H1 (cell line): ENCODE measurements around the gene SLC66A3. TPM values are rescaled to one million over a fixed set of nuclear protein-coding genes. Genes with fewer than 3 reads are reported as not detected.

Source experiments
- CTCF ChIA-PET: fragments of 300-600 bp; sonication (Branson Sonifier 250); formaldehyde crosslinking; loops from one replicate; lab custom pipeline; 2021; ENCODE audit not compliant: partially characterized antibody; lab: Charles Lee
- POLR2A ChIA-PET: fragments of 300-600 bp; sonication (Branson Sonifier 250); formaldehyde crosslinking; loops from one replicate; lab custom pipeline; 2021; ENCODE audit warnings: inconsistent platforms; ENCODE audit not compliant: partially characterized antibody; lab: Charles Lee
- DNase-seq, 2 experiments: peaks; one replicate each; pipeline versions ENCODE4 v3.0.0 to v3.0.0-alpha.2; 2010 to 2022; ENCODE audit warnings: low spot score in 2 of 2, low read depth in 1 of 2, mixed read lengths in 1 of 2
- FAIRE-seq: peaks from 2 replicates; lab custom pipeline; 2011; peaks lifted over from hg19 to GRCh38; lab: Jason Lieb, UNC
- H2AFZ ChIP-seq: 2 replicates; pipeline ENCODE4 v1.8.1; 2012; ENCODE audit warnings: low read length, inconsistent platforms
- H2AK5ac ChIP-seq: 2 replicates; pipeline ENCODE4 v1.6.1; 2013; ENCODE audit warnings: low read depth, low read length
- H2BK120ac ChIP-seq: replicated peaks from 2 replicates; pipeline ENCODE3; 2013; ENCODE audit warnings: low read depth, low read length, inconsistent platforms
- H2BK12ac ChIP-seq: 2 replicates; pipeline ENCODE4 v1.6.1; 2013; ENCODE audit warnings: low read depth, low read length
- H2BK15ac ChIP-seq: 2 replicates; pipeline ENCODE4 v1.6.1; 2013; ENCODE audit warnings: low read length
- H2BK20ac ChIP-seq: 2 replicates; pipeline ENCODE4 v1.6.1; 2013; ENCODE audit warnings: low read length
- H2BK5ac ChIP-seq: 2 replicates; pipeline ENCODE4 v1.6.1; 2013; ENCODE audit warnings: low read depth, low read length
- H3K14ac ChIP-seq: 2 replicates; pipeline ENCODE4 v1.6.1; 2013; ENCODE audit warnings: inconsistent platforms; ENCODE audit not compliant: insufficient read length
- H3K18ac ChIP-seq: 2 replicates; pipeline ENCODE4 v1.6.1; 2013; ENCODE audit warnings: low read length; ENCODE audit errors: extremely low read depth
- H3K23ac ChIP-seq: 2 replicates; pipeline ENCODE4 v1.6.1; 2013; ENCODE audit warnings: inconsistent platforms; ENCODE audit not compliant: insufficient read length
- H3K23me2 ChIP-seq: 2 replicates; pipeline ENCODE4 v1.6.1; 2013; ENCODE audit warnings: low read depth, low read length
- H3K27ac ChIP-seq: 2 replicates; pipeline ENCODE4 v1.6.1; 2011; ENCODE audit warnings: low read depth, low read length, inconsistent platforms
- H3K27me3 ChIP-seq, 4 experiments: replicated peaks in 1 of 4; 1 replicate in 1 of 4; 2 replicates in 3 of 4; pipeline versions ENCODE4 v1.6.1 to v1.8.1; 2011 to 2013; ENCODE audit warnings: low read length in 3 of 4, mild to moderate bottlenecking in 3 of 4, inconsistent platforms in 2 of 4, mixed read lengths in 2 of 4, moderate library complexity in 1 of 4; ENCODE audit not compliant: control insufficient read depth in 3 of 4, insufficient read depth in 3 of 4; ENCODE audit errors: extremely low read depth in 1 of 4
- H3K36me3 ChIP-seq, 4 experiments: 2 replicates each; pipeline versions ENCODE4 v1.6.1 to v1.8.1; 2011 to 2013; ENCODE audit warnings: mild to moderate bottlenecking in 4 of 4, low read length in 3 of 4, moderate library complexity in 2 of 4, control low read depth in 1 of 4, inconsistent platforms in 1 of 4; ENCODE audit not compliant: insufficient read depth in 4 of 4, control insufficient read depth in 2 of 4
- H3K4ac ChIP-seq: replicated peaks from 2 replicates; pipeline ENCODE3; 2013; ENCODE audit warnings: low read length, low read depth, mixed read lengths, inconsistent platforms; ENCODE audit not compliant: insufficient read length
- H3K4me1 ChIP-seq, 4 experiments: replicated peaks in 1 of 4; 1 replicate in 1 of 4; 2 replicates in 3 of 4; pipeline versions ENCODE4 v1.6.1 to v1.8.1; 2011 to 2013; ENCODE audit warnings: low read length in 3 of 4, inconsistent platforms in 2 of 4, mixed read lengths in 1 of 4; ENCODE audit not compliant: insufficient read depth in 4 of 4, control insufficient read depth in 3 of 4
- H3K4me2 ChIP-seq, 2 experiments: 2 replicates each; pipeline versions ENCODE4 v1.6.1 to v1.8.1; 2011 to 2013; ENCODE audit warnings: low read depth in 2 of 2, low read length in 2 of 2, control low read depth in 1 of 2, inconsistent platforms in 1 of 2, mild to moderate bottlenecking in 1 of 2; ENCODE audit not compliant: insufficient read depth in 1 of 2
- H3K4me3 ChIP-seq, 4 experiments: fragments of 200-600, 300-600 bp in 1 of 4; sonication (generic), shearing (Covaris generic), sonication (Bioruptor Twin) in 1 of 4; 2 replicates each; pipeline versions ENCODE4 v1.5.1 to v1.8.1; 2011 to 2016; ENCODE audit warnings: low read length in 4 of 4, low read depth in 3 of 4, control low read depth in 2 of 4, inconsistent platforms in 2 of 4, mild to moderate bottlenecking in 2 of 4, mixed read lengths in 1 of 4, moderate library complexity in 1 of 4; ENCODE audit not compliant: insufficient read depth in 2 of 4; ENCODE audit errors: extremely low read depth in 1 of 4
- H3K56ac ChIP-seq: replicated peaks from 2 replicates; pipeline ENCODE3; 2013; ENCODE audit warnings: low read depth, mild to moderate bottlenecking, mixed read lengths, low read length, inconsistent platforms; ENCODE audit not compliant: insufficient read length
- H3K79me1 ChIP-seq: 2 replicates; pipeline ENCODE4 v1.6.1; 2013; ENCODE audit warnings: low read depth, low read length, control low read depth
- H3K79me2 ChIP-seq, 2 experiments: 2 replicates each; pipeline versions ENCODE4 v1.6.1 to v1.8.1; 2012 to 2013; ENCODE audit warnings: low read length in 2 of 2, mild to moderate bottlenecking in 2 of 2, inconsistent platforms in 1 of 2; ENCODE audit not compliant: insufficient read depth in 2 of 2, control insufficient read depth in 1 of 2
- H3K9ac ChIP-seq, 4 experiments: replicated peaks in 1 of 4; 1 replicate in 1 of 4; 2 replicates in 3 of 4; pipeline versions ENCODE4 v1.6.1 to v1.8.1; 2011 to 2013; ENCODE audit warnings: low read depth in 3 of 4, low read length in 3 of 4, control low read depth in 2 of 4, mild to moderate bottlenecking in 2 of 4, moderate library complexity in 2 of 4, inconsistent platforms in 1 of 4; ENCODE audit errors: extremely low read depth in 1 of 4
- H3K9me3 ChIP-seq, 2 experiments: 2 replicates each; pipeline versions ENCODE4 v1.6.1 to v1.8.1; 2012 to 2013; ENCODE audit warnings: mild to moderate bottlenecking in 2 of 2, moderate library complexity in 2 of 2, control low read depth in 1 of 2, inconsistent platforms in 1 of 2, low read depth in 1 of 2, low read length in 1 of 2, mixed read lengths in 1 of 2; ENCODE audit not compliant: insufficient read depth in 2 of 2
- H4K20me1 ChIP-seq, 2 experiments: replicated peaks in 1 of 2; 2 replicates each; pipeline versions ENCODE3 to v1.8.1; 2011 to 2013; ENCODE audit warnings: inconsistent platforms in 2 of 2, low read length in 2 of 2, mild to moderate bottlenecking in 1 of 2; ENCODE audit not compliant: insufficient read depth in 2 of 2, control insufficient read depth in 1 of 2
- H4K5ac ChIP-seq: 2 replicates; pipeline ENCODE4 v1.6.1; 2013; ENCODE audit warnings: low read length, low read depth, mixed read lengths, inconsistent platforms; ENCODE audit not compliant: insufficient read length
- H4K8ac ChIP-seq: 2 replicates; pipeline ENCODE4 v1.8.0; 2013; ENCODE audit warnings: mild to moderate bottlenecking, moderate library complexity, low read length, inconsistent platforms; ENCODE audit not compliant: insufficient read depth; ENCODE audit errors: extremely low read depth
- H4K91ac ChIP-seq: replicated peaks from 2 replicates; pipeline ENCODE3; 2013; ENCODE audit warnings: low read length, mixed read lengths, inconsistent platforms; ENCODE audit not compliant: insufficient read length
- BCL11A ChIP-seq, 2 experiments: IDR thresholded peaks; one replicate each; pipeline ENCODE4 v1.6.1; 2011; ENCODE audit warnings: low read depth in 2 of 2, low read length in 2 of 2, mild to moderate bottlenecking in 2 of 2
- CHD1 ChIP-seq: IDR thresholded peaks from 2 replicates; pipeline ENCODE4 v1.6.1; 2012; ENCODE audit warnings: low read depth, low read length, improper control_type of control experiment
- WGBS, 2 experiments: shearing (Covaris generic) in 1 of 2; methylation state at CpG; one replicate each; pipeline versions ENCODE4 v1.1.6 to v1.1.7; 2013 to 2015; ENCODE audit warnings: low lambda C conversion rate in 2 of 2, mixed read lengths in 2 of 2, inconsistent platforms in 1 of 2, low coverage in 1 of 2, missing lambda C conversion rate in 1 of 2; ENCODE audit not compliant: insufficient replicate concordance in 2 of 2, insufficient coverage in 1 of 2, insufficient read length in 1 of 2; ENCODE audit errors: extremely low coverage in 1 of 2, missing lambda C conversion rate in 1 of 2; 5-methylcytosine and 5-hydroxymethylcytosine counted together
- polyA plus RNA-seq, 7 experiments: library from polyadenylated mRNA; depleted of rRNA in 3 of 7; stranded (reverse) in 5 of 7; unstranded in 2 of 7; fragments of >200 nt in 5 of 7; fragments of 200-250 nt in 2 of 7; gene quantifications; 1 replicate in 5 of 7; 2 replicates in 1 of 7; 4 replicates in 1 of 7; pipeline versions ENCODE4 v1.2.1 to v1.2.3, GENCODE V29; 2011 to 2013; ENCODE audit warnings: missing spikeins in 2 of 7, mixed read lengths in 2 of 7
- total RNA-seq: library from RNA; stranded (reverse); fragmentation: NEBNext Ultra II Directional; extraction: Animal tissue kit (Norgen Biotek cat#: 25700); gene quantifications from 2 replicates; pipeline ENCODE4 v1.2.1, GENCODE V29; 2021

SLC66A3 gene
- total and polyA plus RNA-seq, 2 of the 8 experiments (the other 6 are each of a cell fraction or from before 2014, with no cell fraction given): 8.7 to 27.8 TPM

GRCh38 chr2:11128243-11128951 is 26.9 kb upstream of the SLC66A3 start:
- CTCF ChIA-PET: interaction anchor here (0.6 to 12.5 kb wide), 7 partner anchors 9 to 296 kb away, joined by 3 to 209 read pairs (median 5); no protein-coding TSS in a partner anchor
- no peaks in the 10 kb centered on the region for H4K20me1 ChIP-seq
- H2AK5ac ChIP-seq: no peak overlapping the region
- no peak overlapping the region for H3K4ac ChIP-seq
- no peak overlapping the region for H3K4me3 ChIP-seq
- peaks cover 3 to 5% (median 4%) of the 10 kb centered on the region in 4 experiments; a peak in 6 of 7 replicates for H3K4me1 ChIP-seq
- no peak overlapping the region for H3K23ac ChIP-seq
- H3K18ac ChIP-seq: no peak overlapping the region
- no peak overlapping the region for H4K91ac ChIP-seq
- H3K23me2 ChIP-seq: peaks cover 6% of the 10 kb centered on the region; the same call in 1 of the 2 replicates
- H4K8ac ChIP-seq: no peak overlapping the region
- TF ChIP-seq BCL11A (IDR thresholded peaks at IDR 0.05; ENCODE audit: low read depth in 2 of 2, low read length in 2 of 2): no peak
- TF ChIP-seq CHD1: no peak
- no peak overlapping the region for H4K5ac ChIP-seq
- no peaks in the 10 kb centered on the region for H3K9me3 ChIP-seq
- H3K79me1 ChIP-seq: no peaks in the 10 kb centered on the region
- 0 out of 2 replicates have a peak overlapping the region, but pooled peaks have one; percentile 4 for H2BK12ac ChIP-seq
- no peak overlapping the region for H3K14ac ChIP-seq
- H2BK20ac ChIP-seq: no peak overlapping the region
- no peaks in the 10 kb centered on the region for H3K79me2 ChIP-seq
- FAIRE-seq: no peak
- no peak overlapping the region for H2BK120ac ChIP-seq
- H3K4me2 ChIP-seq: no peak overlapping the region
- H3K36me3 ChIP-seq: no peaks in the 10 kb centered on the region
- no peaks in the 10 kb centered on the region; a peak in 2 of 7 replicates for H3K27me3 ChIP-seq
- no peak overlapping the region for H3K56ac ChIP-seq
- POLR2A ChIA-PET: no interaction called here
- H2BK5ac ChIP-seq: no peak overlapping the region
- H3K27ac ChIP-seq: no peak overlapping the region
- H3K9ac ChIP-seq: no peak overlapping the region
- DNase-seq: no peak
- no peak overlapping the region for H2BK15ac ChIP-seq
- 85% methylated on average over 11 of the region's 11 CpGs; no CpG with 5 or more reads in 1 of the 2 experiments for WGBS, 2 experiments
- no peak overlapping the region for H2AFZ ChIP-seq
